GM23338 (cell line): ENCODE results near the gene FBXO31.

Experiments
- CREB1 ChIP-seq: fragments of 250-450 bp; sonication (Bioruptor Pico); IDR thresholded peaks from 2 replicates; pipeline ENCODE4 v1.5.0; 2020; ENCODE audit warnings: low read depth, mild to moderate bottlenecking, moderate library complexity
- CTCF ChIP-seq, 2 experiments: fragments of 200-600 bp in 1 of 2; sonication (generic) in 1 of 2; conservative IDR thresholded peaks; 2 replicates each; pipeline versions ENCODE4 v1.5.1 to v1.6.1; 2016 to 2017; ENCODE audit warnings: antibody characterized with exemption in 2 of 2, low read depth in 2 of 2, mild to moderate bottlenecking in 2 of 2, moderate library complexity in 1 of 2
- ETS1 ChIP-seq: IDR thresholded peaks from 2 replicates; pipeline ENCODE4 v1.6.1; 2016; ENCODE audit warnings: antibody characterized with exemption
- EZH2 ChIP-seq: fragments of 200-600 bp; sonication (generic); IDR thresholded peaks from one replicate; pipeline ENCODE4 v1.8.0; 2017; ENCODE audit warnings: antibody characterized with exemption, mild to moderate bottlenecking, low read depth; ENCODE audit not compliant: unreplicated experiment
- EZH2phosphoT487 ChIP-seq: fragments of 200-600 bp; sonication (generic); IDR thresholded peaks from one replicate; pipeline ENCODE4 v1.8.1; 2018; ENCODE audit warnings: antibody characterized with exemption; ENCODE audit not compliant: unreplicated experiment
- JUNB ChIP-seq: IDR thresholded peaks from one replicate; pipeline ENCODE4 v1.6.1; 2016; ENCODE audit warnings: antibody characterized with exemption; ENCODE audit not compliant: unreplicated experiment
- NANOG ChIP-seq: IDR thresholded peaks from 2 replicates; pipeline ENCODE4 v1.6.1; 2016; ENCODE audit warnings: antibody characterized with exemption, borderline replicate concordance
- POLR2AphosphoS5 ChIP-seq: IDR thresholded peaks from 2 replicates; pipeline ENCODE4 v1.6.1; 2016; ENCODE audit warnings: antibody characterized with exemption, low read depth
- REST ChIP-seq: IDR thresholded peaks from one replicate; pipeline ENCODE4 v1.6.1; 2018; ENCODE audit warnings: antibody characterized with exemption; ENCODE audit not compliant: unreplicated experiment
- STAT1 ChIP-seq: IDR thresholded peaks from one replicate; pipeline ENCODE4 v1.6.1; 2016; ENCODE audit warnings: antibody characterized with exemption; ENCODE audit not compliant: unreplicated experiment
- ZNF114 ChIP-seq: fragments of 250-450 bp; sonication (Bioruptor Pico); IDR thresholded peaks from 2 replicates; pipeline ENCODE4 v1.5.0; 2020; ENCODE audit warnings: mild to moderate bottlenecking, moderate library complexity
- ZNF331 ChIP-seq: fragments of 250-450 bp; sonication (Bioruptor Pico); IDR thresholded peaks from 2 replicates; pipeline ENCODE4 v1.5.0; 2020; ENCODE audit warnings: low read depth, mild to moderate bottlenecking, moderate library complexity
- ZNF462 ChIP-seq: fragments of 250-450 bp; sonication (Bioruptor Pico); IDR thresholded peaks from 2 replicates; pipeline ENCODE4 v1.5.0; 2020; ENCODE audit warnings: mild to moderate bottlenecking, moderate library complexity

GRCh38 chr16:87343753-87344050, 39.9 kb downstream of the FBXO31 start:
- TF ChIP-seq CTCF (conservative IDR thresholded peaks at IDR 0.05; ENCODE audit: low read depth in 2 of 2) (no peak), EZH2 (no peak), ZNF114 (CRISPR knock-in tag) (no peak), POLR2AphosphoS5 (no peak), EZH2phosphoT487 (no peak), CREB1 (CRISPR knock-in tag) (no peak), REST (no peak), ETS1 (no peak), NANOG (no peak), JUNB (no peak), STAT1 (no peak), ZNF462 (CRISPR knock-in tag) (no peak), ZNF331 (CRISPR knock-in tag) (no peak)
